HG03457 (cell line): ENCODE measurements around the gene VPS54.
A peak's percentile ranks its signal among the peaks of the same experiment; 100 is the strongest.

ENCODE experiments used
- ATAC-seq: cut with Tn5 transposase; IDR thresholded peaks from one replicate; pipeline ENCODE4 v1.9.1; 2021; ENCODE audit warnings: moderate number of reproducible peaks; ENCODE audit not compliant: unreplicated experiment

The VPS54 gene, protein sequence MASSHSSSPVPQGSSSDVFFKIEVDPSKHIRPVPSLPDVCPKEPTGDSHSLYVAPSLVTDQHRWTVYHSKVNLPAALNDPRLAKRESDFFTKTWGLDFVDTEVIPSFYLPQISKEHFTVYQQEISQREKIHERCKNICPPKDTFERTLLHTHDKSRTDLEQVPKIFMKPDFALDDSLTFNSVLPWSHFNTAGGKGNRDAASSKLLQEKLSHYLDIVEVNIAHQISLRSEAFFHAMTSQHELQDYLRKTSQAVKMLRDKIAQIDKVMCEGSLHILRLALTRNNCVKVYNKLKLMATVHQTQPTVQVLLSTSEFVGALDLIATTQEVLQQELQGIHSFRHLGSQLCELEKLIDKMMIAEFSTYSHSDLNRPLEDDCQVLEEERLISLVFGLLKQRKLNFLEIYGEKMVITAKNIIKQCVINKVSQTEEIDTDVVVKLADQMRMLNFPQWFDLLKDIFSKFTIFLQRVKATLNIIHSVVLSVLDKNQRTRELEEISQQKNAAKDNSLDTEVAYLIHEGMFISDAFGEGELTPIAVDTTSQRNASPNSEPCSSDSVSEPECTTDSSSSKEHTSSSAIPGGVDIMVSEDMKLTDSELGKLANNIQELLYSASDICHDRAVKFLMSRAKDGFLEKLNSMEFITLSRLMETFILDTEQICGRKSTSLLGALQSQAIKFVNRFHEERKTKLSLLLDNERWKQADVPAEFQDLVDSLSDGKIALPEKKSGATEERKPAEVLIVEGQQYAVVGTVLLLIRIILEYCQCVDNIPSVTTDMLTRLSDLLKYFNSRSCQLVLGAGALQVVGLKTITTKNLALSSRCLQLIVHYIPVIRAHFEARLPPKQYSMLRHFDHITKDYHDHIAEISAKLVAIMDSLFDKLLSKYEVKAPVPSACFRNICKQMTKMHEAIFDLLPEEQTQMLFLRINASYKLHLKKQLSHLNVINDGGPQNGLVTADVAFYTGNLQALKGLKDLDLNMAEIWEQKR

DNA sequence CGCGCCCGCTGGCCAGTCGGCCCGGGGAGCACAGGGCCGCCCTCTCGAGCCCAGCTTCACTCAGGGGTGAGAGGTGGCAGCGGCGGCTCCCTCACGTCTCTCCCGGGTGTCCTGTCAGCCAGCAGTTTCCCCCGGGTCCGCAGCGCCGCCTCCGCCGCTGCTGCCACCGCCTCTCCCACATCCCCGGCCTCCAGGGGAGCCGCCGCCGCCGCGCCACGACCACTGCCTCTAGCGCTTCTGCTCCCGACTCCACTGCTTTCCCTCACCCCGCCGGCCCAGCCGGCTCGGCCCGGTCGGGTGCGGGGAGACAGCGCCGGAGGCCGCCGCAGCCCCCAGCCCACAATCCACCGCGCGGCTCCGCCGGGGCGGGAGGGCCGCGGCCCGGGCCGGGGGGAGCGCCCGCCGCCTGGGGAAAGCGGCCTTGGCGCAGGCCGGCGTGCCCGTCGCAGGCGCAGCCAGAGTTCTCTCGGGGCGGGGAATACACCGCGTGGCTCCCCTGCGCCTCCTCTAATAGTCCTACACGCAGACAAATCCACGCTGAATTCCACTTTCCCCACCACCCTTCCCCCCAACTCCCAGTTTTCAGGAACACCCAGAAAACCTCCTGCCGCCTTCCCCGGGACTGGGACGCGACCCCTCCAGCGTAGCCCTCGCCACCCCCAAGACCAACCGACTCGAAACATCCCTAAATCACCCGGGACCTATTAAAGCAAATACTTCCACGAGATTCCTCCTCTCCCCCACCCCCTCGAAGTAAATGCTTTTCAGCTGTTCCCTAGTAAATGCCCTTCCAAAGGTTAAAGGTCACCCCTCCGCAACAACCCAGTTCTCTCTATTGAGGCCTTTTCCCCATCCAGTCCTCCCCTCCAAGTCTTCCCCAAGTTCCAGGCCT lies at the start of gene VPS54:
VPS54 (minus strand) TSS at position 346 of the 892 bp plus-strand sequence. CDS start 35,429 bp downstream, outside the sequence.
- ATAC-seq, result peak; percentile 41

GRCh38 chr2:64067326-64067725 lies 48.1 kb upstream of the VPS54 start:
- ATAC-seq, result no peak

DNA sequence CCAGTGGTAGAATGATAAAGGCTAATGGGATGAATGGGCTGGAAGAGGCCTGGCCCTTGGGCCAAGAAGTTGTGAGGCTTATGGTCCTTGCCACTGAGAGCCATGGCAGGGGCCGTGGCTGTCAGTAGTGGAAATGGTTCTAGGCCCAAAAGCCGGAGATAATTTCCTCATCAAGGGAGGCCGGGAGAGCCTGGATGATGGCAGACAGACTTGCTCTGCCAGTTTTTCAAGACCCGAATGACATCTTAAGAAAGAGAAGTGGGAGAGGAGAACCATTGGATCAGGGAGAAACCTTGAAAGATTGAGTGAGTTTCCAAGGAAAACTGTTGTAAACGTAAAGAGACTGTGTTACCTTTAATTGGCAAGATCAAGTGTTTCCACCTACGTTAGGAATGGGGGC lies 46.3 kb upstream of the VPS54 start:
- no peak for ATAC-seq

GRCh38 chr2:64063924-64064331 lies 44.7 kb upstream of the VPS54 start:
- ATAC-seq, result no peak

- no peak for ATAC-seq
These were observed 44.2 kb upstream of the VPS54 start for GRCh38 chr2:64063454-64063853.

GRCh38 chr2:64062840-64063239 lies 43.6 kb upstream of the VPS54 start:
- ATAC-seq, result no peak

GRCh38 chr2:64059270-64059669 lies 40.0 kb upstream of the VPS54 start:
- no peak for ATAC-seq

- ATAC-seq, result no peak
These were observed 36.8 kb upstream of the VPS54 start for GRCh38 chr2:64056021-64056420.

DNA sequence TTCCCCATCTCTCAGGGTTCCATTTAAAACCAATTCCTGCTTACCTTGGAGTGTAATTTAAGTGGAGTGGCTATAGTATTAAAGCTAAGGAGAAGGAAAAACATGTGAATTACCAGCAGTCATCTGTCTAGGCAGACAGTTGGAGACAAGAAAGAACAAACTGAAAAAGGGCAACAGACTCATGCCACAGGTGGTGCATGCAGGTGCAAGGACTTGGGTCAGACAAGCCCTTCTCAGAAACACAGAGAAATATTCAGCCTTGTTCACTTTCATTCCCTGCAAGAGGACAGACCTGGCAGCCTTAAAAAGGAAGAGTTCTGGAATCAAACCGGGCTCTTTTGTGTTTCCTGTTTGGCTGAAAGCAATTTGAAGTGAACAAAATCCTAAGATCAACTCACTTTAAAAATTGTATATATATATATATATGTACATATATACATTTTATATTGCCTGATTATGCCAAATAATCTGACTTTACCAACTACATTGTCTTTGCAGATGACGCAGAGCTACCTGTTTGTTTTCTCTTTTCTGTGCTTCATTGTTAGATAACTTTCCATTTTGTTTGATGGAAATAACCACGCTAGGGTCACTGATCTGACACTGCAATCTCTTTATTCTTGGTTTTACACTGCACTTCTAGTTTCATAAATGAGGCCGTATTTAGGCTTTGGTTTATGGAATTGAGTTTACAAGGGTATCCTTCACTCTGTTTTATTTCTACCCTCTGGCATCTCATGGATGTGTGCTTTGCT lies 35.1 kb upstream of the VPS54 start:
- no peak for ATAC-seq

DNA sequence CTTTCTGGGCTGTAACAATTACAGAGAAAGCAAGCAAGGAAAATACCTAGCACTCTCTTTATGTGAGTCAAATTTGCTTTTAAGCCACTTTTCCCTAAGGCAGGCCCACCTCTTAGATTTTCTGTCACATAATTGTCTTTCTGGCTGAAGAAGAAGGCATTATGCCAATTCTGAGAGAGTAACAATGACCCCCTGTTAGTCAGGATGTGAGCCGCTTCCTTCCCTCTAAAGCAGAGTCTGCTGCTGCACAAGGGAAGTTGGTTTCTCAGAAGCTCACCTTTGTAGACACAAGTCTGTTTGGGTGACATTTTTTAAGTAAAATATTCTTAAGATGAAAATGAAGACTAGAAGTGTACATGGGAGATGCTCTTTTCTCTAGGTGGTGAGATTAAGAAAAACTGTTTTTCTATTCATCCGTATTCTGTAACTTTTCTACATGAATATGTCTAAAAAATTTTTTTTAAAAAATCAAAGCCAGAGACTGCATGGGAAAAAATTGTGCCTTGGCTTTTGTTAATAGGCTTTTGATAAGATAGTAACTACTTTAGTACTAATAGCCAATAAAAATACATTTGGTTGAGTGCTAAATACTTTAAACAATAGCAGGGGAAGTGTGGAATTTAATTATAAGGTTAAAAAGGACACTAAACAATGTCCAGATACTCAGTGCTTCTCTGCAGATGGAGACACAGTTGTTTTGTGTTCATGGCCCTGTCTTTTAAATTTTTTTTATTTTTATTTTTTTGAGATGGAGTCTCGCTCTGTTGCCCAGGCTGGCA lies 33.4 kb upstream of the VPS54 start:
- no peak for ATAC-seq

GRCh38 chr2:64049633-64050220 lies 30.5 kb upstream of the VPS54 start:
- ATAC-seq, result no peak

DNA sequence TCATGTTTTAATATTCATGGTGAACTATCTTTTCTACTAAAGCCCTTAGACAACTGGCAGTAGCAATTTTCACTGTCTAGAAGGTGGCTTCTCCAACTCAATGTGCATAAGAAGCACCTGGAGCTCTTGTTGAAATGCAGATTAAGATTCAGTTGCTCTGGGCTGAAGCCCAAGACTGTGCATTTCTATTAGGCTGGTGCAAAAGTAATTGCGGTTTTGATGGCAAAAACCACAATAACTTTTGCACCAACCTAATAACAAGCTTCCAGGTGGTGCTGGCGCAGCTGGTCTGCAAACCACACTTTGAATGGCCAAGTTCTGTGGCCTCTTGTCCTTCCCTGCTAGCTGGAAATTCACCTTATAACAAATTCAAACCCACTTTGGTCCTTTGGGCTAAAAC lies 26.7 kb upstream of the VPS54 start:
- ATAC-seq, result no peak

DNA sequence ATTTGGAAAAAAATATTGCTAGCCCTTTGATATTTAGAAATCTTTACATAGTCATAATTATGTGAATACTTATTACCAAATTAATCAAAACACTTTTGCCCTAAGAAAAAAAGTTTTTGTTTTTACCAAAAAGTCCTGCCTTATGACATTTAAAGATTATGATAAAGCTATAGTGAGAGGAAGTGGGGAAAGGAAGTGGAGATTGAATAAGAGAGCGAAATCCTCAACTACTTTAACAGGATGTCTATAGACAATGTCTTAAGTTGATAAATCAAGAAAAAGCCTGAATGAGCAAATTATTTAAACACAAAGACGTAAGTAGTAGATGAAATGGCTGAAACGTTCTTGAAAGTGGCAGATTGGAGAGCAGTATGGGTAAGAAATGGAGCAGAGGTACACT lies 20.9 kb upstream of the VPS54 start:
- ATAC-seq, result no peak

- peak; percentile 94 for ATAC-seq
These were observed 16.9 kb upstream of the VPS54 start for GRCh38 chr2:64036034-64036705.

GRCh38 chr2:64035072-64035942 lies 16.1 kb upstream of the VPS54 start:
- no peak for ATAC-seq

GRCh38 chr2:64029116-64029665 lies 10.0 kb upstream of the VPS54 start:
- ATAC-seq, result no peak

DNA sequence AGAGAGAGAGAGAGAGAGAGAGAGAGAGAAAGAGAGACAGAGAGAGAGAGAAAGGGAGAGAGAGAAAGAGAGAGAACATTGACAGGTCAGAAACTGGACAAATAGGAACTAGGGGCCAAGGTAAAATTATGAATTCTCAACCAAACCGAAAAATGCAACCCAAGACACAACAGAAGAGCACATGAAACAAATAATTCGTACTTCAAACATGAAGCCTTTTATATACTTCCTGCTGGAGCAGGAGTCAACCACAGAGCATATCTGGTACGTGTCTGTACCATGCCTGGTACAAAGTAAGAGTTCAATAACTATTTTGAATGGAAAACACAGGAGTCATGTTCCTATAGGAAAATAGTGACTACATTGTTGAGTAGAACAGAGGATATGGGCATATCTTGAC lies 6.5 kb upstream of the VPS54 start:
- ATAC-seq, result no peak
